Fibroblast of peridontal ligament (primary cell): ENCODE data around the gene ZCCHC8.
A peak's percentile ranks its signal among the peaks of the same experiment; 100 is the strongest.
"Not testable (repeated sequence)": the region's sequence is repeated elsewhere in the genome, so short reads cannot be mapped to it uniquely, and the experiment has no call there.

Experiments used
- DNase-seq: peaks from one replicate; pipeline ENCODE4 v3.0.0-alpha.2; 2010; ENCODE audit errors: extremely low read depth

The ZCCHC8 gene

GRCh38 chr12:122508163-122508562 is 7.4 kb upstream of the ZCCHC8 start:
- DNase-seq = no peak

GRCh38 chr12:122506393-122506938 is 5.7 kb upstream of the ZCCHC8 start:
- no peak for DNase-seq

- peak; percentile 50 for DNase-seq
These were observed 4.8 kb upstream of the ZCCHC8 start for GRCh38 chr12:122505419-122506051.

GRCh38 chr12:122503783-122504590 is 3.3 kb upstream of the ZCCHC8 start:
- no peak for DNase-seq

GRCh38 chr12:122503147-122503751 is 2.5 kb upstream of the ZCCHC8 start:
- no peak for DNase-seq

GRCh38 chr12:122501489-122501989 is 807 bp upstream of the ZCCHC8 start:
- DNase-seq = no peak

GRCh38 chr12:122499991-122500684 is 594 bp downstream of the ZCCHC8 start:
- peak; percentile 76 for DNase-seq

GRCh38 chr12:122495258-122495657 is 5.5 kb downstream of the ZCCHC8 start:
- DNase-seq = no peak

- not testable (repeated sequence) for DNase-seq
These were observed 7.5 kb downstream of the ZCCHC8 start for GRCh38 chr12:122493222-122493621.

- no peak for DNase-seq
These were observed 8.7 kb downstream of the ZCCHC8 start for GRCh38 chr12:122491991-122492390.

- no peak for DNase-seq
These were observed 11.7 kb downstream of the ZCCHC8 start for GRCh38 chr12:122489038-122489437.

- not testable (repeated sequence) for DNase-seq
These were observed 12.9 kb downstream of the ZCCHC8 start for GRCh38 chr12:122487807-122488206.

- no peak for DNase-seq
These were observed 13.8 kb downstream of the ZCCHC8 start for GRCh38 chr12:122486805-122487426.

- DNase-seq = peak; percentile 66
These were observed 14.4 kb downstream of the ZCCHC8 start for GRCh38 chr12:122486360-122486759.

- not testable (repeated sequence) for DNase-seq
These were observed 16.3 kb downstream of the ZCCHC8 start for GRCh38 chr12:122484385-122484784.

GRCh38 chr12:122483969-122484368 is 16.8 kb downstream of the ZCCHC8 start:
- no peak for DNase-seq

- no peak for DNase-seq
These were observed 18.9 kb downstream of the ZCCHC8 start for GRCh38 chr12:122481861-122482260.

- no peak for DNase-seq
These were observed 20.0 kb downstream of the ZCCHC8 start for GRCh38 chr12:122480753-122481152.

- no peak for DNase-seq
These were observed 26.4 kb downstream of the ZCCHC8 start for GRCh38 chr12:122474324-122474716.

- DNase-seq = no peak
These were observed 27.0 kb downstream of the ZCCHC8 start for GRCh38 chr12:122473543-122474323.
